GM21576 (cell line): Measurements from ENCODE around the gene LAMA2.
"Not testable (repeated sequence)": the region's sequence is repeated elsewhere in the genome, so short reads cannot be mapped to it uniquely, and the experiment has no call there.

ENCODE experiments used
- ATAC-seq: cut with Tn5 transposase; IDR thresholded peaks from one replicate; pipeline ENCODE4 v1.9.1; 2021; ENCODE audit warnings: mild to moderate bottlenecking, moderate library complexity; ENCODE audit not compliant: unreplicated experiment

The LAMA2 gene

GRCh38 chr6:129113637-129114036 lies 230.7 kb downstream of the LAMA2 start:
- no peak for ATAC-seq

GRCh38 chr6:129114636-129115391 lies 231.9 kb downstream of the LAMA2 start:
- no peak for ATAC-seq

GRCh38 chr6:129115471-129115870 lies 232.5 kb downstream of the LAMA2 start:
- ATAC-seq = no peak

GRCh38 chr6:129117355-129117754 lies 234.4 kb downstream of the LAMA2 start:
- no peak for ATAC-seq

- no peak for ATAC-seq
Measured at GRCh38 chr6:129120856-129121638, 238.1 kb downstream of the LAMA2 start.

- ATAC-seq = no peak
Measured at GRCh38 chr6:129124347-129124746, 241.4 kb downstream of the LAMA2 start.

- ATAC-seq = no peak
Measured at GRCh38 chr6:129130106-129130505, 247.2 kb downstream of the LAMA2 start.

- no peak for ATAC-seq
Measured at GRCh38 chr6:129130959-129131681, 248.2 kb downstream of the LAMA2 start.

- no peak for ATAC-seq
Measured at GRCh38 chr6:129133770-129134192, 250.8 kb downstream of the LAMA2 start.

GRCh38 chr6:129134535-129134934 lies 251.6 kb downstream of the LAMA2 start:
- ATAC-seq = no peak

GRCh38 chr6:129135451-129135850 lies 252.5 kb downstream of the LAMA2 start:
- ATAC-seq = no peak

GRCh38 chr6:129136751-129137150 lies 253.8 kb downstream of the LAMA2 start:
- ATAC-seq = no peak

GRCh38 chr6:129138739-129139405 lies 255.9 kb downstream of the LAMA2 start:
- ATAC-seq = no peak

- ATAC-seq = no peak
Measured at GRCh38 chr6:129140526-129140925, 257.6 kb downstream of the LAMA2 start.

GRCh38 chr6:129141499-129141898 lies 258.6 kb downstream of the LAMA2 start:
- ATAC-seq = no peak

- ATAC-seq = no peak
Measured at GRCh38 chr6:129146902-129147301, 264.0 kb downstream of the LAMA2 start.

- ATAC-seq = no peak
Measured at GRCh38 chr6:129150507-129150906, 267.6 kb downstream of the LAMA2 start.

- ATAC-seq = no peak
Measured at GRCh38 chr6:129153257-129153656, 270.3 kb downstream of the LAMA2 start.

- not testable (repeated sequence) for ATAC-seq
Measured at GRCh38 chr6:129159242-129159641, 276.3 kb downstream of the LAMA2 start.

GRCh38 chr6:129162605-129163004 lies 279.7 kb downstream of the LAMA2 start:
- ATAC-seq = no peak

GRCh38 chr6:129163551-129163950 lies 280.6 kb downstream of the LAMA2 start:
- ATAC-seq = no peak
